Colonic mucosa (tissue), 4 donors: ENCODE data around the gene PAGE4. TPM values are rescaled to one million over a fixed set of nuclear protein-coding genes. Genes with fewer than 3 reads are reported as not detected.

ENCODE experiments used
- DNase-seq: peaks from one replicate; pipeline ENCODE4 v3.0.0-alpha.2; 2020
- H3K27ac ChIP-seq: fragments of 200-600 bp; one replicate; pipeline ENCODE4 v1.8.0; 2021
- H3K27me3 ChIP-seq: fragments of 200-600 bp; one replicate; pipeline ENCODE4 v1.8.0; 2021
- H3K36me3 ChIP-seq: fragments of 200-600 bp; one replicate; pipeline ENCODE4 v1.8.0; 2021
- H3K4me1 ChIP-seq: fragments of 200-600 bp; one replicate; pipeline ENCODE4 v1.8.0; 2021; ENCODE audit warnings: mild to moderate bottlenecking
- H3K4me3 ChIP-seq: fragments of 200-600 bp; one replicate; pipeline ENCODE4 v1.8.0; 2021
- H3K9ac ChIP-seq, 2 donors: one replicate each; pipeline ENCODE4 v1.7.0; 2013; ENCODE audit warnings: control low read depth in 2 of 2, low read depth in 2 of 2, low read length in 2 of 2
- H3K9me3 ChIP-seq: fragments of 200-600 bp; one replicate; pipeline ENCODE4 v1.8.0; 2021
- CTCF ChIP-seq: fragments of 200-600 bp; IDR thresholded peaks from one replicate; pipeline ENCODE4 v1.8.0; 2022; ENCODE audit warnings: antibody characterized with exemption, mild to moderate bottlenecking
- intact Hi-C: fragments of 100-400 bp; cut with DNase I; formaldehyde crosslinking; loops from one replicate; pipeline ENCODE4 v1.14.1; 2022
- total RNA-seq, 2 donors: library from RNA; stranded (reverse); fragmentation: NEBNext Ultra II Directional in 1 of 2; extraction: Animal tissue kit (Norgen Biotek cat#: 25700) in 1 of 2; gene quantifications; one replicate each; pipeline ENCODE4 v1.2.1, GENCODE V29; 2021
- donor health status: healthy.
- donor health status: DM: no; HTN: no; CAD: no.
- donor health status: DM: no; HTN: no; CAD: no.

The PAGE4 gene
- not detected for total RNA-seq

GRCh38 chrX:49829016-49829415 is at the start of gene PAGE4:
PAGE4 (plus strand) TSS chrX:49829303; CDS start chrX:49830429, 1,126 bp downstream.
- no peak within 1 kb of the TSS for H3K27ac ChIP-seq
- H3K9ac ChIP-seq, result no peak within 1 kb of the TSS
- H3K9me3 ChIP-seq, result no peaks in the 10 kb centered on the region
- DNase-seq, result no peak
- H3K36me3 ChIP-seq, result no peaks in the 10 kb centered on the region
- H3K27me3 ChIP-seq, result no peaks in the 10 kb centered on the region
- TF ChIP-seq CTCF, result no peak
- intact Hi-C loops, result no loop called here
- H3K4me1 ChIP-seq, result no peaks in the 10 kb centered on the region
- H3K4me3 ChIP-seq, result no peak within 1 kb of the TSS

- H3K4me1 ChIP-seq, result no peaks in the 10 kb centered on the region
- no peaks in the 10 kb centered on the region for H3K9me3 ChIP-seq
- no peak for DNase-seq
- H3K27me3 ChIP-seq, result no peaks in the 10 kb centered on the region
- H3K4me3 ChIP-seq, result no peak overlapping the region
- intact Hi-C loops, result no loop called here
- no peak overlapping the region for H3K9ac ChIP-seq
- no peaks in the 10 kb centered on the region for H3K36me3 ChIP-seq
- no peak for TF ChIP-seq CTCF
- H3K27ac ChIP-seq, result no peak overlapping the region
Observed at GRCh38 chrX:49784747-49785280, 44.3 kb upstream of the PAGE4 start.

- DNase-seq, result no peak
- H3K4me1 ChIP-seq, result no peaks in the 10 kb centered on the region
- H3K9me3 ChIP-seq, result no peaks in the 10 kb centered on the region
- no peak overlapping the region for H3K4me3 ChIP-seq
- no peak overlapping the region for H3K9ac ChIP-seq
- H3K27me3 ChIP-seq, result no peaks in the 10 kb centered on the region
- H3K36me3 ChIP-seq, result no peaks in the 10 kb centered on the region
- TF ChIP-seq CTCF, result no peak
- intact Hi-C loops, result no loop called here
- H3K27ac ChIP-seq, result no peak overlapping the region
Observed at GRCh38 chrX:49792376-49792775, 36.7 kb upstream of the PAGE4 start.

- H3K4me3 ChIP-seq, result no peak overlapping the region
- no peaks in the 10 kb centered on the region for H3K36me3 ChIP-seq
- H3K27me3 ChIP-seq, result no peaks in the 10 kb centered on the region
- H3K9me3 ChIP-seq, result no peaks in the 10 kb centered on the region
- H3K4me1 ChIP-seq, result no peaks in the 10 kb centered on the region
- H3K9ac ChIP-seq, result no peak overlapping the region
- no peak for DNase-seq
- no peak for TF ChIP-seq CTCF
- intact Hi-C loops, result no loop called here
- H3K27ac ChIP-seq, result no peak overlapping the region
Observed at GRCh38 chrX:49793686-49794085, 35.4 kb upstream of the PAGE4 start.

- no peaks in the 10 kb centered on the region for H3K9me3 ChIP-seq
- no peak for DNase-seq
- no peak overlapping the region for H3K9ac ChIP-seq
- H3K27ac ChIP-seq, result no peak overlapping the region
- intact Hi-C loops, result no loop called here
- no peaks in the 10 kb centered on the region for H3K4me1 ChIP-seq
- no peaks in the 10 kb centered on the region for H3K36me3 ChIP-seq
- no peak for TF ChIP-seq CTCF
- no peak overlapping the region for H3K4me3 ChIP-seq
- no peaks in the 10 kb centered on the region for H3K27me3 ChIP-seq
Observed at GRCh38 chrX:49799828-49800227, 29.3 kb upstream of the PAGE4 start.
